Fibroblast of gingiva (primary cell): ENCODE results near the gene OTUD6A.
A peak's percentile ranks its signal among the peaks of the same experiment; 100 is the strongest.
"Not testable (repeated sequence)": the region's sequence is repeated elsewhere in the genome, so short reads cannot be mapped to it uniquely, and the experiment has no call there.

Experiments used
- DNase-seq: peaks from one replicate; pipeline ENCODE4 v3.0.0-alpha.2; 2011; ENCODE audit warnings: low read depth

The OTUD6A gene

GRCh38 chrX:70046978-70047377 is 15.3 kb upstream of the OTUD6A start:
- DNase-seq, result peak; percentile 12

GRCh38 chrX:70049406-70049805 is 12.9 kb upstream of the OTUD6A start:
- DNase-seq, result no peak

DNA sequence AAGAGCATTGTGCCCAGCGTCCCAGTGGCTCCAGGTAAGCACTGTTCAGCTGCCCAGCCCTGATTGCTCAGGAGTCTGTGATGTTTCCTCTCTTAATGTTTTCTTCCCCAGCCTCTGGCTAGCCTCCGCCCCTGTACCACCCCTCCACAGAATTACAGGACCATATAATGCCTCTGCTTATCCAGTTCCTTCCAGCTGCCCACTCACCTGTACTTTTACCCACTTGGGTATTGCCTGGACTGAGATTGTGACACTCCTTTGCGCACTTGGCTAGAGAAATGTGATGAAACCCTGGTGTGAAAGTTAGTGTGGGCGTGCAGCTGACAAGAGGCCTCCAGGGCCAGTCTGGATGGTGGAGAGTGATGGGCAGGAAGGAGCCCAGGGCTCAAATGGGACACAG is 12.3 kb upstream of the OTUD6A start, which contains the start of gene AWAT2:
TSS of gene AWAT2 (minus strand) at position 14 of the 400 bp plus-strand sequence. CDS start at position 8, 6 bp downstream.
- no peak for DNase-seq

GRCh38 chrX:70052895-70053615 is 9.2 kb upstream of the OTUD6A start:
- no peak for DNase-seq

GRCh38 chrX:70054391-70054790 is 7.9 kb upstream of the OTUD6A start:
- no peak for DNase-seq

- no peak for DNase-seq
Observed at GRCh38 chrX:70062961-70063550, 799 bp downstream of the OTUD6A start.

GRCh38 chrX:70066646-70067045 is 4.4 kb downstream of the OTUD6A start:
- DNase-seq, result no peak

GRCh38 chrX:70079297-70079696 is 17.0 kb downstream of the OTUD6A start:
- DNase-seq, result no peak

DNA sequence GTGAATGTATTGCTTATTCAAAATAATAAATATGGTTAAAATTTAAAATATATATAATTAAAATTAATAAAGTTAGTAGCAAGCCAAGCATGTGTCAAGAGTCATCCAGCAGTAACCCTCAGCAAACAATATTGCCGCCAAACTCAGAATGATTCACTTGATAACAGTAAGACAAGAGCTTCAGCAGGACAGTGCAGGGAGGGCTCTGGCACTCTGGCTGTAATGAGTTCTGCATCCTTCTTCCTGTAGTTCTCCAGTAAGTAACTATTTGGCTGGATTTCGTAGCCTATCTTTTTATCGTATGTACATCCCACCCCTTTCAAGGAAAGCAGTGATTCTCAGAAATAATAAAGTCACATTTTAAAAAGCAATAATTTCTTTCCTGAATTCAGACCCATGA is 17.6 kb downstream of the OTUD6A start:
- no peak for DNase-seq

DNA sequence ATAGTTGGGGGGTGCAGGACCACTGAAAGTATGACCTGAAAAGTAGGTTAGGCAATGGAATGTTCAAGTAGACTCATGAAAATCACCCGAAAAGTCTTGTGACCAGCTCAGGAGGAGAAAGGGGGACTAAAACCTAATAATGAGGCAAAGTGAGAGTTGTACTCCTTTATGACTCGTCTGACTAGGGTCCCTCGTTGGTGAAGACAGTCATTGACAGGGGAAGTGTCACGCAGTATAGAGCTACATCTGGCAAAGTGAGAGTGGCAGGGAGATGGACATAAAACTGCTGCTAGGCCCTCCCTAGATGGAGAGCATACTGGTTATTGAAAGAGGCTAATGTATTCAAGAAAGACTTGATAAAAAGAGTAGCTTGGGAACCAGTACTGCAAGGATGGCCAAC is 20.5 kb downstream of the OTUD6A start:
- no peak for DNase-seq

- DNase-seq, result peak; percentile 2
Observed at GRCh38 chrX:70084592-70085240, 22.5 kb downstream of the OTUD6A start.

DNA sequence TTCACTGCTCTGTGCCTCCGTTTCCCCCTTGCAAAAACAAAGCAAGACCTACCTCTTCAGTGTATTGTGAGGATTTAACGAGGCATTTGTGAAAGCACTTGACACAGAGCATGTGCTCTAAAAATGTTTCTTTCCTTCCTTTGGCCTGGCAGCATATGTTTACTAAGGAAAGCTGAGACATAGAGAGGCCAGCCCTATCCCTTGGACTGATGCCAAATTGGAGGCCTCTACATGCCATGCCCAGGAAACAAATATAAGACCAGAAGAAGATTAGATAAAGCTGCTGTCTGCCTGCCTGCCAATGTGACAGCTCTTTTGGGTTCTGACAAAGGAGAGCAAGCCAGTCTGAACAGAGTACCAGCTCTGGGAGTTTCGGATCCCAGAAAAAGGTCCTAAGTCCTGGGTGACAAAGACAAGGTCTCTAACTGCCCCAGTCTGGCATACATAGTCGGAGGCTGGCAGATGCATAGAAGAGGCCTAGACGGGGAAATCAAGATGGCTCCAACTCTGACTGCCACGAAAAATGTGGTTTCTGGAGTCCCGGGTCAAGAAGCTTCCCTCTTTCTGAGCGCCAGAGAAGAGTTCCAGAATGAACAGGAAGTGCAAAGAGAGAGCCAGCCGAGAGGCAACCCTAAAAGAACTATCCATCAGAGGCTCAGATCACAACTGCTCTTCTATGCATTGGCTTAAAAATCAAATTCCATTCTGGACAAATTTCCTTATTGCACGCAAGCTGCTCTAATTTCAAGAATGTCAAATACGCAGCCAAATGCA is 25.8 kb downstream of the OTUD6A start:
- peak; percentile 56 for DNase-seq

DNA sequence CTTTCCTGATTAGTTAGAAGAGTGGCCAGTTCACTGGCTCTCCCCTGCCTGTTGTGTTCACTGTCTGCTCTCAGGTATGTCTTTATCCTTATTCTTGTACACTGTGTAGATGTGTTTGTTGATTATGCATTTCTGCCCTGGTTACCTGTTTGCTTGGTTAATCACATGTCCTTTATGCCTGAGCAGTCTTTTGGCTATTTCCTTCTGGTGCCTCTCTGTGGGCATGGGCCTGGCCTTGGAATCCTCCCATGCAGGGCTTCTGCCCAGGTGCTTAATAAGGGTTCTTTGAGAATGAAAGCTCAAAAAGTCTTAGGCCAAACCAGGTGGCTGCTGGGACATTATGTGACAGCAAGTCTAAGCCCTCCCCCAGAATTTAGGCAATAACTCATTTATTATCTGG is 26.5 kb downstream of the OTUD6A start:
- DNase-seq, result no peak

DNA sequence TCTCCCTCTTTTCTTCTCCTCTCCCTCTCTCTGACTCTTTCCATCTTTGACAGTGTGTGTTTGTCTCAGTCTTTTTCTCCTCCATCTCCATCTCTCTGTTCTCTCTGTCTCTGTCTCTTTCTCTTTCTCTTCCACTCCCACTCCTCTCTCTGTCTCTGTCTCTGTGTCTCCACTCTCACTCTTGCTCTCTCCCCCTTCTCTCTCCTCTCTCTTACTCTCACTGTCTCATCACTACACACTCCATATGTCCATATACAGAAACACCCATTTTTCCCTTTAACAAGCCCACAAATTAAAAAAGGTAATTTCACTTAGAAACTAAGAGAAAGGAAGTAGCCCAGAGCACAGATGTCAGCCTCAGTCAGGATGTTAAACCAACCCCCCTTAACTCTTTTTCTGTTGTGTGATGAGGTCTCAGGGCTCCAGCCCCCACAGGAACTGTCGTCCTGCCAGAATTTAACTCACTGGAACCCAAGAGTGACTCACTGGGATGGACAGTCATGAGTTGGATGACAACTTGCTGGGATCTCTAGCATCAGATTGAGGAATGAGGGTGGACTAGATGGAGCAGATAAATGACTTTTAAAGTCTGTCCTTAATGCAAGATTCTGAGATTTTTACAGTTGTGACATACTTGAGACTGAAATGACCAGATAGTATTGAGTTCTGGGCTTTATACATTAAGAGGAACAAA is 27.5 kb downstream of the OTUD6A start:
- no peak for DNase-seq

DNA sequence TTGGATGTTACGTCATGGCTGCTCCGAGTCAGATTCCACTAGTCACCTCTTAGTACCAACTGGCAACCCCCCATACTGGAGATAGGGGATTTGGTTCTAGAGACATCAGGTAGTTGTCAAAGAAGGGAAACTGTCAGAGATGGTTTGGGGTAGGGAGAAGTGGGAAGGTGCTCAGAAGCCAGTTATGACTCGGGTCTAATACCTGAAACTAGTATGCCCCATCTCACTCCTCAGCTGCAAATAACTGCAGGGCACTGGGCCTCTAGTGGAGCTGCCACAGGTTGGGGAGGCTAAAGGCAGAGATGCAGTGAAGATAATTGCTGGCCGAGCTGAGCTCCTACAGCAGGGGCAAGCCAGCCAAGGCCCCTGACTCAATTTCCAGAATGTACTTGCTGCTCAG is 30.0 kb downstream of the OTUD6A start:
- DNase-seq, result no peak

- DNase-seq, result no peak
Observed at GRCh38 chrX:70096052-70096451, 33.8 kb downstream of the OTUD6A start.

DNA sequence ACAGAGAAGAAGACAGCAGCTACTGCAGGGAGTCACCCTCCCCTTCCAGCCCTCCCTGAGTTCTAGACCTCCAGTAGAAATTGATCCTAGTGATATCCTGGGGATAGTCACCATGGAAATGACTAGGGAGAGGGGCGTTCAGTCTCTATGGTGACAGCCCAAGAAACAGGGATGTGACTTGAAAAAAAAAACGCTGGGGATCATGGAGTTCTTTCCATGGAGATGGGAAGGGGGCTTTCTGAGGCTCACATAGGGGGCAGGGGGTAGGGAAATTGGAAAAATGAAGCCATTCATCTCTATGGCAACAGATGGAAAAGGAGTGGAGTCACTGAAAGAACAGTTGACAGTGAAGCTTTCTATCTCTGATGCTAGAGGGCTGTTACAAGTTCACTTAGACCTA is 43.0 kb downstream of the OTUD6A start:
- no peak for DNase-seq

- not testable (repeated sequence) for DNase-seq
Observed at GRCh38 chrX:70111436-70112026, 49.3 kb downstream of the OTUD6A start.
